HCT116 (cell line): Measurements from ENCODE around the gene CBL. TPM values are rescaled to one million over a fixed set of nuclear protein-coding genes. Genes with fewer than 3 reads are reported as not detected.

Experiments
- ATAC-seq: fragments of 200-7000 bp; cut with Tn5 transposase; 2 replicates; pipeline ENCODE4 v1.9.1; 2020; ENCODE audit warnings: mild to moderate bottlenecking, moderate library complexity
- BruUV-seq: library from RNA; stranded (reverse); fragments of 400-500 nt; replicated peaks from 2 replicates; lab custom pipeline; 2021; lab: Mats Ljungman, UMichigan
- CTCF ChIA-PET: fragments of 300-600 bp; sonication (Branson Sonifier 250); formaldehyde crosslinking; loops from one replicate; lab custom pipeline; 2021; ENCODE audit warnings: antibody characterized with exemption; lab: Charles Lee
- POLR2A ChIA-PET: fragments of 300-600, 350-600 bp; sonication (Branson Sonifier 250); formaldehyde crosslinking; loops from one replicate; lab custom pipeline; 2021; ENCODE audit warnings: antibody characterized with exemption; lab: Charles Lee
- RAD21 ChIA-PET, 2 experiments: fragments of 300-600 bp; sonication (Branson Sonifier 250); formaldehyde crosslinking; loops; one replicate each; lab custom pipeline; 2023; ENCODE audit warnings: low total read pairs in 2 of 2; ENCODE audit not compliant: uncharacterized antibody in 2 of 2, unreplicated experiment in 2 of 2, low non-redundant PET in 1 of 2; lab: Charles Lee
- DNase-seq: peaks from one replicate; pipeline ENCODE4 v3.0.0-alpha.2; 2010; ENCODE audit warnings: low read depth, low spot score
- H2AFZ ChIP-seq: fragments of 200-600 bp; shearing (Covaris generic), sonication (generic); 2 replicates; pipeline ENCODE4 v1.6.1; 2017; ENCODE audit warnings: low read depth, mixed run types, mixed read lengths, antibody characterized with exemption, low read length; ENCODE audit not compliant: poor library complexity, severe bottlenecking
- H3K27ac ChIP-seq: 2 replicates; pipeline ENCODE4 v1.5.1; 2012; ENCODE audit warnings: low read depth, low read length
- H3K27me3 ChIP-seq: fragments of 200-600 bp; sonication (generic); 2 replicates; pipeline ENCODE4 v1.6.1; 2016; ENCODE audit warnings: mixed run types, low read length, mixed read lengths; ENCODE audit not compliant: insufficient read depth
- H3K36me3 ChIP-seq, 2 experiments: fragments of 200-500 bp in 1 of 2; fragments of 200-600 bp in 1 of 2; sonication (Bioruptor generic) in 1 of 2; sonication (generic) in 1 of 2; 2 replicates each; pipeline versions ENCODE4 v1.5.1 to v1.6.1; 2014 to 2016; ENCODE audit warnings: low read length in 2 of 2, inconsistent platforms in 1 of 2, mixed read lengths in 1 of 2, mixed run types in 1 of 2; ENCODE audit not compliant: insufficient read depth in 2 of 2, control insufficient read depth in 1 of 2
- H3K4me1 ChIP-seq, 2 experiments: fragments of 200-600 bp in 1 of 2; sonication (generic) in 1 of 2; 2 replicates each; pipeline versions ENCODE4 v1.5.1 to v1.6.1; 2012 to 2017; ENCODE audit warnings: low read length in 2 of 2, inconsistent platforms in 1 of 2, mild to moderate bottlenecking in 1 of 2, mixed read lengths in 1 of 2, mixed run types in 1 of 2, moderate library complexity in 1 of 2; ENCODE audit not compliant: insufficient read depth in 2 of 2, control insufficient read depth in 1 of 2
- H3K4me2 ChIP-seq: fragments of 200-600 bp; sonication (generic); 2 replicates; pipeline ENCODE4 v1.6.1; 2017; ENCODE audit warnings: mixed run types, low read length, mixed read lengths
- H3K4me3 ChIP-seq, 2 experiments: fragments of 200-600 bp in 1 of 2; sonication (generic) in 1 of 2; replicated peaks in 1 of 2; 2 replicates each; pipeline ENCODE4 v1.5.1; 2011 to 2016; ENCODE audit warnings: low read length in 2 of 2, control low read depth in 1 of 2, low read depth in 1 of 2, mild to moderate bottlenecking in 1 of 2, mixed read lengths in 1 of 2, mixed run types in 1 of 2
- H3K79me2 ChIP-seq: fragments of 200-600 bp; sonication (generic); 2 replicates; pipeline ENCODE4 v1.6.1; 2017; ENCODE audit warnings: mild to moderate bottlenecking, mixed run types, low read length, moderate library complexity, mixed read lengths; ENCODE audit not compliant: insufficient read depth
- H3K9ac ChIP-seq: fragments of 200-600 bp; sonication (generic); 2 replicates; pipeline ENCODE4 v1.6.1; 2016; ENCODE audit warnings: low read length, mixed read lengths
- H3K9me2 ChIP-seq: fragments of 200-600 bp; sonication (generic), shearing (Covaris generic); 2 replicates; pipeline ENCODE4 v1.6.1; 2017; ENCODE audit warnings: mixed run types, mild to moderate bottlenecking, moderate library complexity; ENCODE audit not compliant: insufficient read depth
- H3K9me3 ChIP-seq, 2 experiments: fragments of 200-500 bp in 1 of 2; fragments of 200-600 bp in 1 of 2; sonication (Bioruptor generic) in 1 of 2; sonication (generic) in 1 of 2; 2 replicates each; pipeline ENCODE4 v1.6.1; 2014 to 2017; ENCODE audit warnings: low read length in 2 of 2, mixed read lengths in 2 of 2, inconsistent platforms in 1 of 2, low read depth in 1 of 2, mild to moderate bottlenecking in 1 of 2, mixed run types in 1 of 2, moderate library complexity in 1 of 2; ENCODE audit not compliant: control insufficient read depth in 1 of 2, insufficient read depth in 1 of 2
- H4K20me1 ChIP-seq: fragments of 200-600 bp; sonication (generic), shearing (Covaris generic); 2 replicates; pipeline ENCODE4 v1.6.1; 2017; ENCODE audit warnings: mixed run types, mild to moderate bottlenecking, moderate library complexity; ENCODE audit not compliant: insufficient read depth
- CBX3 ChIP-seq: IDR thresholded peaks from 2 replicates; pipeline ENCODE4 v1.6.1; 2012; ENCODE audit warnings: low read depth
- CEBPB ChIP-seq: IDR thresholded peaks from 2 replicates; pipeline ENCODE4 v1.6.1; 2012; ENCODE audit warnings: low read depth
- CTCF ChIP-seq, 3 experiments: fragments of 200-600 bp in 1 of 3; sonication (generic) in 1 of 3; IDR thresholded peaks in 2 of 3; conservative IDR thresholded peaks in 1 of 3; 2 replicates each; pipeline ENCODE4 v1.5.1; 2012 to 2017; ENCODE audit warnings: low read depth in 2 of 3, low read length in 2 of 3, antibody characterized with exemption in 1 of 3, borderline replicate concordance in 1 of 3, control low read depth in 1 of 3, mild to moderate bottlenecking in 1 of 3, mixed read lengths in 1 of 3, mixed run types in 1 of 3, moderate library complexity in 1 of 3; ENCODE audit not compliant: insufficient read depth in 1 of 3
- FOSL1 ChIP-seq: IDR thresholded peaks from 2 replicates; pipeline ENCODE4 v1.6.1; 2012; ENCODE audit warnings: low read depth
- JUND ChIP-seq: IDR thresholded peaks from 2 replicates; pipeline ENCODE4 v1.6.1; 2012
- MAX ChIP-seq: IDR thresholded peaks from 2 replicates; pipeline ENCODE4 v1.6.1; 2012
- POLR2AphosphoS5 ChIP-seq: IDR thresholded peaks from 2 replicates; pipeline ENCODE4 v1.6.1; 2011; ENCODE audit warnings: mild to moderate bottlenecking, low read depth, low read length, moderate library complexity
- RAD21 ChIP-seq: IDR thresholded peaks from 2 replicates; pipeline ENCODE4 v1.6.1; 2012; ENCODE audit warnings: low read depth, mild to moderate bottlenecking
- YY1 ChIP-seq: IDR thresholded peaks from 2 replicates; pipeline ENCODE4 v1.6.1; 2011; ENCODE audit warnings: low read length, low read depth, moderate library complexity, mild to moderate bottlenecking; ENCODE audit not compliant: insufficient replicate concordance; ENCODE audit errors: extremely low read depth
- ZBTB33 ChIP-seq: IDR thresholded peaks from 2 replicates; pipeline ENCODE4 v1.6.1; 2011; ENCODE audit warnings: mild to moderate bottlenecking, low read length, moderate library complexity; ENCODE audit not compliant: insufficient replicate concordance; ENCODE audit errors: extremely low read depth
- intact Hi-C: fragments of 100-400 bp; cut with micrococcal nuclease; formaldehyde crosslinking; loops from 2 replicates; pipeline ENCODE4 v1.10.0; 2022
- total RNA-seq: library from RNA; stranded (reverse); gene quantifications from one replicate; pipeline ENCODE4 v1.2.1, GENCODE V29; 2021; ENCODE audit not compliant: unreplicated experiment

Gene CBL
- total RNA-seq, 1 experiment from 2014 or later: 31.1 TPM

GRCh38 chr11:119160151-119160550 lies 46.0 kb upstream of the CBL start:
- ATAC-seq: no peak
- H3K79me2 ChIP-seq: no peaks in the 10 kb centered on the region
- DNase-seq: no peak
- no peak overlapping the region for H3K27ac ChIP-seq
- POLR2A ChIA-PET: no interaction called here
- BruUV-seq: no TSS peak
- H3K9me3 ChIP-seq: no peaks in the 10 kb centered on the region
- H3K4me1 ChIP-seq: peaks cover 8 to 11% of the 10 kb centered on the region in 2 experiments; a peak in 3 of 4 replicates
- H3K36me3 ChIP-seq: no peaks in the 10 kb centered on the region
- no peak overlapping the region for H3K4me2 ChIP-seq
- no peak overlapping the region for H3K9ac ChIP-seq
- TF ChIP-seq YY1 (no peak), RAD21 (no peak), ZBTB33 (no peak), CBX3 (no peak), CTCF (IDR thresholded peaks at IDR 0.05 in 2 of 3, conservative IDR thresholded peaks at IDR 0.05 in 1 of 3; ENCODE audit: borderline replicate concordance in 1 of 3, insufficient read depth in 1 of 3, low read depth in 2 of 3, low read length in 2 of 3) (no peak), JUND (no peak), MAX (no peak), POLR2AphosphoS5 (no peak), CEBPB (no peak), FOSL1 (no peak)
- H4K20me1 ChIP-seq: no peaks in the 10 kb centered on the region
- H3K4me3 ChIP-seq: no peak overlapping the region
- intact Hi-C loops: no loop called here
- no peak overlapping the region for H2AFZ ChIP-seq
- RAD21 ChIA-PET: no interaction called here
- CTCF ChIA-PET: interaction anchor here (1.9 kb wide), 1 partner anchor 9 kb away, joined by 5 read pairs; the partner anchor contains the start of gene NLRX1
- H3K27me3 ChIP-seq: no peaks in the 10 kb centered on the region
- no peaks in the 10 kb centered on the region for H3K9me2 ChIP-seq
